Smooth muscle cell (in vitro differentiated cells): ENCODE measurements around the gene DEAF1. TPM values are rescaled to one million over a fixed set of nuclear protein-coding genes. Genes with fewer than 3 reads are reported as not detected.

ENCODE experiments used
- DNase-seq: peaks from one replicate; lab custom pipeline; 2025; ENCODE audit not compliant: unreplicated experiment; lab: John Stamatoyannopoulos, UW
- H2AFZ ChIP-seq: fragments of 200-600 bp; sonication (generic); 2 replicates; pipeline ENCODE4 v1.6.0; 2016; ENCODE audit warnings: antibody characterized with exemption, low read depth, mild to moderate bottlenecking
- H3F3A ChIP-seq: fragments of 200-600 bp; sonication (generic); 2 replicates; pipeline ENCODE4 v1.6.0; 2017; ENCODE audit warnings: antibody characterized with exemption, low read depth
- H3K27ac ChIP-seq: fragments of 200-600 bp; sonication (generic); 2 replicates; pipeline ENCODE4 v1.5.1; 2016; ENCODE audit warnings: low read depth, mild to moderate bottlenecking
- H3K27me3 ChIP-seq: fragments of 200-600 bp; sonication (generic); 2 replicates; pipeline ENCODE4 v1.6.1; 2016; ENCODE audit warnings: low read depth, mild to moderate bottlenecking
- H3K36me3 ChIP-seq: fragments of 200-600 bp; sonication (generic); 2 replicates; pipeline ENCODE4 v1.5.1; 2016; ENCODE audit warnings: low read depth
- H3K4me1 ChIP-seq: fragments of 200-600 bp; sonication (generic); 2 replicates; pipeline ENCODE4 v1.5.1; 2016; ENCODE audit warnings: low read depth
- H3K4me2 ChIP-seq: fragments of 200-600 bp; sonication (generic); 2 replicates; pipeline ENCODE4 v1.6.0; 2016; ENCODE audit warnings: mild to moderate bottlenecking
- H3K4me3 ChIP-seq: fragments of 200-600 bp; sonication (generic); 2 replicates; pipeline ENCODE4 v1.5.1; 2016; ENCODE audit warnings: mild to moderate bottlenecking
- H3K79me2 ChIP-seq: fragments of 200-600 bp; sonication (generic); 2 replicates; pipeline ENCODE4 v1.6.0; 2016; ENCODE audit warnings: low read depth, mild to moderate bottlenecking
- H3K9ac ChIP-seq: fragments of 200-600 bp; sonication (generic); 2 replicates; pipeline ENCODE4 v1.6.0; 2016; ENCODE audit warnings: low read depth
- H3K9me3 ChIP-seq: fragments of 200-600 bp; sonication (generic); replicated peaks from 2 replicates; pipeline ENCODE4 v1.5.1; 2016; ENCODE audit warnings: low read depth
- H4K20me1 ChIP-seq: fragments of 200-600 bp; sonication (generic); 2 replicates; pipeline ENCODE4 v1.6.0; 2016; ENCODE audit warnings: low read depth
- CTCF ChIP-seq: fragments of 200-600 bp; sonication (generic); IDR thresholded peaks from 2 replicates; pipeline ENCODE4 v1.5.1; 2017; ENCODE audit warnings: borderline replicate concordance, mild to moderate bottlenecking, antibody characterized with exemption; ENCODE audit not compliant: insufficient read depth, poor library complexity, severe bottlenecking
- WGBS: methylation state at CpG from one replicate; pipeline ENCODE4 v1.1.7; 2016; ENCODE audit warnings: low lambda C conversion rate; 5-methylcytosine and 5-hydroxymethylcytosine counted together
- polyA plus RNA-seq: library from polyadenylated mRNA; unstranded; fragments of >200 nt; fragmentation: Nextera tagmentation; extraction: Ambion mirVana; gene quantifications from 2 replicates; pipeline ENCODE4 v1.2.1, GENCODE V29; 2016
- total RNA-seq: library from RNA; depleted of rRNA; stranded (reverse); fragments of >200 nt; gene quantifications from 2 replicates; pipeline ENCODE4 v1.2.3, GENCODE V29; 2014

The DEAF1 gene
- total and polyA plus RNA-seq, 2 experiments from 2014 or later: 18.7 to 39.2 TPM

- H3K4me2 ChIP-seq: peak overlapping the region; percentile 51
- 91% methylated on average over 31 of the region's 31 CpGs for WGBS
These were observed 67.0 kb downstream of the DEAF1 start for GRCh38 chr11:628056-628455.

GRCh38 chr11:627308-627576 is 67.8 kb downstream of the DEAF1 start:
- DNase-seq: no peak
- no peaks in the 10 kb centered on the region for H3K79me2 ChIP-seq
- WGBS: 51% methylated on average over 5 of the region's 28 CpGs
- no peaks in the 10 kb centered on the region for H3K9me3 ChIP-seq
- H2AFZ ChIP-seq: no peak overlapping the region
- H3K27ac ChIP-seq: no peak overlapping the region
- H3K4me3 ChIP-seq: no peak overlapping the region
- H3F3A ChIP-seq: peaks cover 10% of the 10 kb centered on the region
- H3K27me3 ChIP-seq: no peaks in the 10 kb centered on the region
- no peaks in the 10 kb centered on the region for H3K4me1 ChIP-seq
- no peak overlapping the region for H3K4me2 ChIP-seq
- no peak for TF ChIP-seq CTCF
- peaks cover 73% of the 10 kb centered on the region for H4K20me1 ChIP-seq
- no peaks in the 10 kb centered on the region for H3K36me3 ChIP-seq
- no peak overlapping the region for H3K9ac ChIP-seq

More at GRCh38 chr11:628056-628455, 67.0 kb downstream of the DEAF1 start:
- Histone ChIP-seq H4K20me1 (peaks cover 75% of the 10 kb centered on the region), H3K36me3 (no peaks in the 10 kb centered on the region), H3K4me1 (no peaks in the 10 kb centered on the region), H3K27me3 (no peaks in the 10 kb centered on the region), H3K4me3 (no peak overlapping the region), H3F3A (peaks cover 16% of the 10 kb centered on the region), H3K27ac (peak overlapping the region; percentile 74), H3K9me3 (no peaks in the 10 kb centered on the region), H2AFZ (no peak overlapping the region), H3K9ac (no peak overlapping the region), H3K79me2 (no peaks in the 10 kb centered on the region)
- TF ChIP-seq CTCF: no peak
- no peak for DNase-seq

GRCh38 chr11:626475-627307 is 68.3 kb downstream of the DEAF1 start, which contains the start of gene SCT:
Gene SCT, minus strand, starts transcription at chr11:627181. Its CDS starts 38 bp downstream, at chr11:627143.
- Histone ChIP-seq H3K4me1 (no peaks in the 10 kb centered on the region), H3K9ac (no peak within 1 kb of the TSS), H3K4me3 (no peak within 1 kb of the TSS), H3K36me3 (no peaks in the 10 kb centered on the region), H3K4me2 (peak within 1 kb of the TSS; percentile 51), H3K27ac (peak within 1 kb of the TSS; percentile 74), H3K9me3 (no peaks in the 10 kb centered on the region), H4K20me1 (peaks cover 73% of the 10 kb centered on the region), H2AFZ (no peak within 1 kb of the TSS), H3K79me2 (no peaks in the 10 kb centered on the region), H3K27me3 (no peaks in the 10 kb centered on the region), H3F3A (peaks cover 10% of the 10 kb centered on the region)
- no peak for TF ChIP-seq CTCF
- no peak for DNase-seq
- 43% methylated on average over 17 of the region's 72 CpGs for WGBS

GRCh38 chr11:625636-626268 is 69.3 kb downstream of the DEAF1 start:
- DNase-seq: no peak
- Histone ChIP-seq H3F3A (peaks cover 10% of the 10 kb centered on the region), H4K20me1 (peaks cover 70% of the 10 kb centered on the region), H3K4me2 (no peak overlapping the region), H3K9me3 (no peaks in the 10 kb centered on the region), H3K4me1 (no peaks in the 10 kb centered on the region), H3K79me2 (no peaks in the 10 kb centered on the region), H3K36me3 (no peaks in the 10 kb centered on the region), H3K27me3 (no peaks in the 10 kb centered on the region), H3K9ac (no peak overlapping the region), H3K4me3 (no peak overlapping the region), H2AFZ (no peak overlapping the region), H3K27ac (no peak overlapping the region)
- no peak for TF ChIP-seq CTCF
- WGBS: 86% methylated on average over 22 of the region's 22 CpGs
